Frontal cortex (tissue), 4 donors: ENCODE results near the gene WDR55. TPM values are rescaled to one million over a fixed set of nuclear protein-coding genes. Genes with fewer than 3 reads are reported as not detected.
"Not testable (repeated sequence)": the region's sequence is repeated elsewhere in the genome, so short reads cannot be mapped to it uniquely, and the experiment has no call there.

Source experiments
- DNase-seq, 2 donors: peaks; one replicate each; pipeline ENCODE4 v3.0.0; 2012; ENCODE audit warnings: low spot score in 2 of 2
- FAIRE-seq: peaks from 2 replicates; lab custom pipeline; 2012; peaks lifted over from hg19 to GRCh38; lab: Jason Lieb, UNC
- total RNA-seq: library from RNA; depleted of rRNA; stranded (reverse); fragments of >200 nt; gene quantifications from one replicate; pipeline ENCODE4 v1.2.3, GENCODE V29; 2014
- donor health status: control.
- donor health status: control.
- donor health status: control.

The WDR55 gene, protein sequence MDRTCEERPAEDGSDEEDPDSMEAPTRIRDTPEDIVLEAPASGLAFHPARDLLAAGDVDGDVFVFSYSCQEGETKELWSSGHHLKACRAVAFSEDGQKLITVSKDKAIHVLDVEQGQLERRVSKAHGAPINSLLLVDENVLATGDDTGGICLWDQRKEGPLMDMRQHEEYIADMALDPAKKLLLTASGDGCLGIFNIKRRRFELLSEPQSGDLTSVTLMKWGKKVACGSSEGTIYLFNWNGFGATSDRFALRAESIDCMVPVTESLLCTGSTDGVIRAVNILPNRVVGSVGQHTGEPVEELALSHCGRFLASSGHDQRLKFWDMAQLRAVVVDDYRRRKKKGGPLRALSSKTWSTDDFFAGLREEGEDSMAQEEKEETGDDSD
- total RNA-seq = 12.6 TPM

DNA sequence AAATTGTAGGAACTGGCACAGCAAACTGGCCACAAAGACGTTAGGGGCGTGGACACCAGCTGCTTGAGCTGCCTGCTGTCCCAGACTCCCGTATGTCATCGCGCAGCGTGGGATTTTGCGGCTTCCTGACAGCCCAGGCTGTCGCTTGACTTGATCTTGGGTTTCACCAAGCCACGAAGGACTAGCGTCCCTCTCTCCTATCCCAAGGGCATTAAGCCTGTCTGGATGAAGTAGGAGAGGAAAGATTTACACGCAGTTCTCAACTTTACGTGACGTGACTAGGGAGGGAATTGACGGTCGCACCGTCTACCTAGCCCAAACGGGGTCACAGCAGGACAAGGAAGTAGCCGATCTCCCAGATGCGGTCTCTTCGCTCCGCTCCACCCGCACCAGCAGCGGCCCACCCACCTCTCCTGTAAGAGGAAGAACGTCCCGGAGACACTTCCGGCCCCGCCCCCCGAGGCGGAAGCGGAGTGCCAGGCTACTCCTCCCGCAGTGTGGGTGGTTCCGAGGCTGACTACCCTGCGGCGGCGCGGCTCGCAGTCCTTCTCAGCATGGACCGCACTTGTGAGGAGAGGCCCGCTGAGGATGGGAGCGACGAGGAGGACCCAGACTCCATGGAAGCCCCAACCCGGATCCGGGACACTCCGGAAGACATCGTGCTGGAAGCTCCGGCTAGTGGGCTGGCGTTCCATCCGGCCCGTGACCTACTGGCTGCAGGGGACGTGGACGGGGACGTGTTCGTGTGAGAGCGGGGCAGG lies at the start of gene WDR55:
Gene WDR55, plus strand, starts transcription at position 546 of the 761 bp plus-strand sequence. Its CDS starts 9 bp downstream, at position 555.
- FAIRE-seq (no peak), DNase-seq (peak; percentile 87 to 94)

DNA sequence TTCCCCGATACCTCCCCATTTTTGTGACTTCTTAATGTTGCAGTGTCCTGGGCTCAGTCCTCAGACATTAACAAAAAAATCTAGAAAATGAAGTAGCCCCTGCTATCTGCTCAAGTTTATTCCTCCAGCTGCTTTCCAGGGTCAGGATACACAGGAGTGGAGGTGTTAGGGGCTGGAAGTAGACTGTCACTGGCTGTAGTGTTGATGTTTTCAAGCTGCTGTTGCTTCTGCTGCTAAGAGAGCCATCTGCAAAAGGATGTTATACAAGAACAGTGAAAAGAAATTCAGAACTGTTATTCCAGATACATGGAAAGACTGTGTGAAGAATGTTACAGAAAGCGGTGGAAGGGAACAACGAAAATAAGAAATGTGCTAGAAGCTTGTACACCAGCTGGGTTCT lies 42.4 kb upstream of the WDR55 start:
- DNase-seq = no peak
- FAIRE-seq = no peak

- not testable (repeated sequence) for FAIRE-seq, DNase-seq
Observed at GRCh38 chr5:140623061-140623460, 41.6 kb upstream of the WDR55 start.

DNA sequence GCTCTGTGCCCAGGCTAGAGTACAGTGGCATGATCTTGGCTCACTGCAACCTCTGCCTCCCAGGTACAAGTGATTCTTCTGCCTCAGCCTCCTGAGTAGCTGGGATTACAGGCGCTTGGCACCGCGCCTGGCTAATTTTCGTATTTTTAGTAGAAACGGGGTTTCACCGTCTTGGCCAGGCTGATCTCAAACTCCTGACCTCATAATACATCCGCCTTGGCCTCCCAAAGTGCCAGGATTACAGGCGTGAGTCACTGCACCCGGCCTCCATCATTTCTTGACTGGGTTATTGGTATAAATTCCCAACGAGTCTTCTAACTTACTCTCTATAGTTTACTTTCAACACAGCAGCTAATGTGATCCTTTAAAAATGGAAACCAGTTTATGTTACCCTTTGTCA lies 39.8 kb upstream of the WDR55 start:
- FAIRE-seq, DNase-seq: not testable (repeated sequence)

DNA sequence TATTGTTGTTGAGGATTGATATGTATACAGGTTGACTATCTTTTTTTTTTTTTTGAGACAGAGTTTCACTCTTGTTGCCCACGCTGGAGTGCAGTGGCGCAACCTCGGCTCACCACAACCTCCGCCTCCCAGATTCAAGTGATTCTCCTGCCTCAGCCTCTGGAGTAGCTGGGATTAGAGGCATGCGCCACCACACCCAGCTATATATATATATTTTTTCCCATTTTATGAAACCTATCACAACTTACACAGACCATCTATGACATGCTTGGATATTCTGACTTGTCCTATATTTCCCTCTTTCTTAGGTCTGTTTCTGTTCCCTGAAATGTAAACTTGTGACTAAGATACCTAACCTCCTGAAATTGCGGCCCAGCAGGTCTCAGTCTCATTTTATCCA lies 36.7 kb upstream of the WDR55 start:
- DNase-seq (no peak), FAIRE-seq (no peak)

- FAIRE-seq = no peak
- no peak for DNase-seq
Observed at GRCh38 chr5:140628711-140629110, 36.0 kb upstream of the WDR55 start.

- FAIRE-seq (no peak), DNase-seq (no peak)
Observed at GRCh38 chr5:140630292-140631035, 34.2 kb upstream of the WDR55 start.

- DNase-seq (no peak), FAIRE-seq (no peak)
Observed at GRCh38 chr5:140631036-140631417, 33.7 kb upstream of the WDR55 start.

DNA sequence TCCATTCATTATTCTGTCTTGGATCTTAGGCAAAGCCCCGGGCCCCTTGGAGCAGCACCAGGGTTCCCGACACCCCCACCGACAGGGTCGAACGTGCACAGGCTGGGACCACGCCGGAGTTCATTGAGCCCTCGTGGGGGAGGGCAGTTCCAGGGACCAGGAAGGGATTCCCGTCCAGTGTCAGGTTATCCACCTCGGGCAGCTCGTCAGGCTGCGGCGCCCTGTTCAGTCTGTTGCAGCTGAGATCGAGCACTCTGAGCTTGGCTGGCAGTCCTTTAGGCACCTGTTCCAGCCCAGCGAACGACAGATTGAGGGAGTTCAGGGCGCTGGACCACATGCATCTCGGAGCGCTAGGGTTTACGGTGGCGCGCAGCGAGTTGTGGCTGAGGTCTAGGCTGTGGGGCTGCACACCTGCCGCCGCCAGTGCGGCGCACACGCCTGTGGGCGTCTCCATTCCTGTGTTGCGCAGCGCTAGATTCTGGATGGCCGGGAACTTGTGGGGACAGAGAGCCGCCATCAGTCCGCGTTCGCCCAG lies 32.8 kb upstream of the WDR55 start:
- FAIRE-seq = no peak
- no peak for DNase-seq

DNA sequence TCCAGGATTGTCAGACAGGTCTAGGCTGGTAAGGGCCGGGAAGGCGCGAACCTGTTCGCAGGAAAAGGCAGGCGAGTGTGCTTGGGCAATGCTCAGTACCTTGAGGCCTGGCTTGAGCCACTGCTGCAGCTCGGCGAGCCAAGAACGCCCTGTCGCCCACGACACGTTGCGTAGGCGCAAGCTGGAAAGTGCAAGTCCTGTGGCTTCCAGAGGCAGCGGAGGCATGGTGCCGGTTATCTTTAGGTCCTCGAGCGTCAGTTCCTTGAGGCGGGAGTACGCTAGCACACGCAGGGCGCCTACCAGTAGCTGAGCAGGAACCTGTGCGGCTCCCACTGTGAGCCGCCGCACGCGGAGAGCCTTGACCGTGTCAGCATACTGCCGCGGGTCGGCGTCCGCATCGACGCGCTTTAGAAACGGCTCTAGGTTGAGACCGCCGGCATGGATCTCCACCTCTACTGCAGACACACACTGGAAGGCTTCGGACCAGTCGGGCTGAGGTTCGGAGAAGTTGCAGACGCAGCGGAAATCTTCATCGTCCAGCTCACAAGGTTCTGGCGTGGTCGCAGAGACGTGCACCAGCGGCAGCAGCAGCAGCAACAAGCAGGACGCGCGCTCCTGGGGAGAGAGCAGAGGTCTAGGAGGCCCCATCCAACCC lies 32.2 kb upstream of the WDR55 start:
- DNase-seq (peak in 1 of 2 donors; percentile 43), FAIRE-seq (no peak)

DNA sequence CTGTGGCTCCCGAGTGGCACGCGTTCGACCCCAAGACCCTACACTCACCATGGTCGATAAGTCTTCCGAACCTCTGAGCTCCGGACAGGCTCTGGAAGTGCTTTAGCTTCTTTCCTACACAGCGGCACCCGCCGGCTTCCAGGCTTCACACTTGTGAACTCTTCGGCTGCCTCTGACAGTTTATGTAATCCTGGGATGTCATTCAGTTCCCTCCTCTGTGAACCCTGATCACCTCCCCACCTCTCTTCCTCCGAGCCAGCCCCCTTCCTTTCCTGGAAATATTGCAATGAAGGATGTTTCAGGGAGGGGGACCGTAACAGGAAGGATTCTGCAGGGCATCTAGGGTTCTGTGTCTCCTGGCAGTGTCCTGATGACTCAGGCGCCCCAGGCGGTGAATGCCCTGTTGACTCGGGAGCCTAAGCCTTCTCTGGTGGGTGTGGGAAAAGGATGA lies 31.7 kb upstream of the WDR55 start, which contains the start of gene CD14:
Gene CD14, minus strand, starts transcription at position 155 of the 451 bp plus-strand sequence. Its CDS starts 104 bp downstream, at position 51.
- peak in 1 of 2 donors; percentile 33 for DNase-seq
- no peak for FAIRE-seq

DNA sequence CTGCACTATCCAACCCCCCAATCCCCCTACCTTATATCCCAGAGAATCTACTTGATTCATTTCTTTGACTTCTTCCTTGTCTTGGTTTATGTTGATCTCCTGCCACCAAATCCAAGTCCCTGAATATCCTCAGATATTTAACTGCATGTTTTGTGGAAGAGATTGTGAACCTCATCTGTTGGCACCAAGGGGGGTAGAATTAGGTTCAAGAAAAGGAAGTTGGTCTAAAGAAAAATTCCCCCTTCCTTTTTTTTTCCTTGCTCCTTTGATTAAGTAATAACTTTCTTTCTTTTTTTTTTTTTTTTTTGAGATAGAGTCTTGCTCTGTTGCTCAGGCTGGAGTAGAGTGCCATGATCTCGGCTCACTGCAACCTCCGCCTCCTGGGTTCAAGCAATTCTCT lies 31.2 kb upstream of the WDR55 start:
- DNase-seq (no peak), FAIRE-seq (no peak)

DNA sequence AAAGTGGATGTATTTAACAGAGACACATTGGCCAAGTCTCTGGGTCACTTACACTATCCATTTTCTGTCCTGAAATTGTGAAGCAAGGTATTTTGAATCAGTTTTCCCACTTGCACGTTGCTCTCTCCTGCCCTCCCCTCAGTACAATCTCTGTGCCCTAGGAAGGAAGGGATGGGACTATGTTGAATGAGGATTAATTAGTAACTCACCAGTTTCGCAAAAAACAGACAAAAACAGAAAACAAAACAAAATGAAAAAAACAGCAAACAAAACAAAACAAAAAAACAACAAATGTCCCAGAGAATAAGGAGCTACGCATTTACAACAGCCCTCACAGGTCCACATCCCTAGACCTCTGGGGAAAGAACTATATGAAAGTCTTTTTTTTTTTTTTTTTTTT lies 30.6 kb upstream of the WDR55 start:
- DNase-seq (no peak), FAIRE-seq (no peak)

GRCh38 chr5:140635291-140636257 lies 29.1 kb upstream of the WDR55 start:
- FAIRE-seq (no peak), DNase-seq (no peak)

- FAIRE-seq = no peak
- no peak for DNase-seq
Observed at GRCh38 chr5:140637371-140638100, 27.2 kb upstream of the WDR55 start.

DNA sequence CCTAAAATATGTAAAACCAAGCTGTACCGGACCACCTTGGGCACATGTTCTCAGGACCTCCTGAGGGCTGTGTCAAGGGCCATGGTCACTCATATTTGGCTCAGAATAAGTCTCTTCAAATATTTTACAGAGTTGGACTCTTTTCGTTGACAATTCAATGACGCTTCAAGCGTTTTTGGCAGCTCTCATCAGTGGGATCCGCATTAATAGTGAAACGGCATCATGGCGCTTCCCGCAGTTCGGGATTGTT lies 25.9 kb upstream of the WDR55 start:
- not testable (repeated sequence) for DNase-seq, FAIRE-seq

GRCh38 chr5:140639148-140639981 lies 25.3 kb upstream of the WDR55 start, which contains the start of gene TMCO6:
Gene TMCO6 (plus strand): TSS chr5:140639451. CDS start chr5:140639528, 77 bp downstream.
- DNase-seq = peak; percentile 97 to 100
- no peak for FAIRE-seq
